Right renal pelvis (tissue), 4 donors: ENCODE measurements around the gene SNX17. TPM values are rescaled to one million over a fixed set of nuclear protein-coding genes. Genes with fewer than 3 reads are reported as not detected.

Experiments
- DNase-seq, 4 donors: peaks; one replicate each; pipeline ENCODE4 v3.0.0-alpha.2; 2013; ENCODE audit warnings: low read depth in 4 of 4, low spot score in 3 of 4, missing footprints in 1 of 4
- polyA plus RNA-seq, 4 donors: library from polyadenylated mRNA; unstranded; fragments of 120-200 nt; gene quantifications; one replicate each; pipeline ENCODE4 v1.2.1, GENCODE V29; 2013; ENCODE audit not compliant: insufficient read length in 4 of 4

SNX17 gene
- polyA plus RNA-seq, 4 donors: 102 to 128 (median 108) TPM

- no peak for DNase-seq
These were observed 6.5 kb upstream of the SNX17 start for GRCh38 chr2:27363933-27364332.

- DNase-seq: no peak
These were observed 868 bp upstream of the SNX17 start for GRCh38 chr2:27369471-27370025.

- DNase-seq: peak in 1 of 4 donors; percentile 8
These were observed 602 bp downstream of the SNX17 start for GRCh38 chr2:27370816-27371620.

GRCh38 chr2:27372937-27373336 lies 2.5 kb downstream of the SNX17 start:
- no peak for DNase-seq

- DNase-seq: no peak
These were observed 3.2 kb downstream of the SNX17 start for GRCh38 chr2:27373567-27373966.

- no peak for DNase-seq
These were observed 5.2 kb downstream of the SNX17 start for GRCh38 chr2:27375513-27376099.

GRCh38 chr2:27376151-27376865 lies 5.9 kb downstream of the SNX17 start:
- DNase-seq: no peak

GRCh38 chr2:27376866-27377617 lies 6.6 kb downstream of the SNX17 start:
- DNase-seq: no peak

GRCh38 chr2:27377618-27378095 lies 7.2 kb downstream of the SNX17 start:
- no peak for DNase-seq

- DNase-seq: peak in 1 of 4 donors; percentile 26
These were observed 7.8 kb downstream of the SNX17 start for GRCh38 chr2:27378096-27378808.

GRCh38 chr2:27378809-27379290 lies 8.4 kb downstream of the SNX17 start:
- no peak for DNase-seq

- DNase-seq: no peak
These were observed 9.0 kb downstream of the SNX17 start for GRCh38 chr2:27379383-27379835.

- peak in 1 of 4 donors; percentile 24 for DNase-seq
These were observed 9.6 kb downstream of the SNX17 start for GRCh38 chr2:27379836-27380625.

GRCh38 chr2:27380626-27381545 lies 10.5 kb downstream of the SNX17 start, which contains the start of gene ZNF513:
ZNF513 (minus strand) TSS chr2:27380734; CDS start chr2:27380526, 208 bp downstream.
- peak; percentile 90 to 92 (median 92) for DNase-seq

GRCh38 chr2:27381577-27382181 lies 11.3 kb downstream of the SNX17 start:
- DNase-seq: no peak

GRCh38 chr2:27390822-27391679 lies 20.6 kb downstream of the SNX17 start:
- no peak for DNase-seq
